A673 (cell line): ENCODE measurements around the gene SH3RF3. TPM values are rescaled to one million over a fixed set of nuclear protein-coding genes. Genes with fewer than 3 reads are reported as not detected.

Experiments
- BruUV-seq: library from RNA; stranded (reverse); fragments of 400-500 nt; replicated peaks from 2 replicates; lab custom pipeline; 2021; lab: Mats Ljungman, UMichigan
- CTCF ChIA-PET: fragments of 300-600 bp; sonication (Branson Sonifier 250); formaldehyde crosslinking; loops from one replicate; lab custom pipeline; 2022; ENCODE audit warnings: antibody characterized with exemption; lab: Charles Lee
- POLR2A ChIA-PET: fragments of 300-600 bp; sonication (Branson Sonifier 250); formaldehyde crosslinking; loops from one replicate; lab custom pipeline; 2022; ENCODE audit warnings: antibody characterized with exemption; ENCODE audit not compliant: low non-redundant PET; lab: Charles Lee
- DNase-seq: peaks from one replicate; pipeline ENCODE4 v3.0.0-alpha.2; 2015; ENCODE audit warnings: low spot score
- H3K27ac ChIP-seq: fragments of 200-600 bp; sonication (generic); 2 replicates; pipeline ENCODE4 v1.5.1; 2016; ENCODE audit warnings: mixed run types, low read depth, mild to moderate bottlenecking, mixed read lengths, antibody characterized with exemption, low read length; ENCODE audit not compliant: poor library complexity, severe bottlenecking
- H3K27me3 ChIP-seq: fragments of 200-600 bp; sonication (generic); replicated peaks from 2 replicates; pipeline ENCODE4 v1.6.1; 2017; ENCODE audit warnings: mixed run types, low read depth, mild to moderate bottlenecking, mixed read lengths, antibody characterized with exemption, low read length; ENCODE audit not compliant: insufficient read depth, poor library complexity
- H3K36me3 ChIP-seq: fragments of 200-600 bp; sonication (generic); 2 replicates; pipeline ENCODE4 v1.6.1; 2016; ENCODE audit warnings: mixed run types, mild to moderate bottlenecking, mixed read lengths, antibody characterized with exemption, low read length; ENCODE audit not compliant: insufficient read depth, poor library complexity, severe bottlenecking
- H3K4me1 ChIP-seq: fragments of 200-600 bp; sonication (generic); 2 replicates; pipeline ENCODE4 v1.6.1; 2017; ENCODE audit warnings: mixed run types, mild to moderate bottlenecking, mixed read lengths, antibody characterized with exemption, low read length; ENCODE audit not compliant: insufficient read depth, poor library complexity, severe bottlenecking
- H3K4me3 ChIP-seq: fragments of 200-600 bp; sonication (generic); 2 replicates; pipeline ENCODE4 v1.5.1; 2016; ENCODE audit warnings: low read depth, mixed run types, mild to moderate bottlenecking, mixed read lengths, low read length; ENCODE audit not compliant: poor library complexity, severe bottlenecking
- H3K9me3 ChIP-seq: fragments of 200-600 bp; sonication (generic); 2 replicates; pipeline ENCODE4 v1.6.1; 2016; ENCODE audit warnings: mixed run types, low read depth, mild to moderate bottlenecking, mixed read lengths, antibody characterized with exemption, low read length; ENCODE audit not compliant: poor library complexity, severe bottlenecking
- EZH2 ChIP-seq: fragments of 200-600 bp; sonication (generic); IDR thresholded peaks from 2 replicates; pipeline ENCODE4 v1.6.1; 2017; ENCODE audit warnings: borderline replicate concordance, low read depth, mild to moderate bottlenecking, mixed read lengths, antibody characterized with exemption, low read length; ENCODE audit not compliant: poor library complexity, severe bottlenecking
- intact Hi-C: fragments of 100-400 bp; cut with micrococcal nuclease; formaldehyde crosslinking; loops from one replicate; pipeline ENCODE4 v1.10.0; 2022; ENCODE audit not compliant: unreplicated experiment
- total RNA-seq: library from RNA; stranded (reverse); gene quantifications from 2 replicates; pipeline ENCODE4 v1.2.3, GENCODE V29; 2021
- TF ChIP-seq, protein P1 (sequence below): fragments of 300-800, 200-600 bp; sonication (generic); conservative IDR thresholded peaks from 2 replicates; pipeline ENCODE4 v1.5.1; 2017; ENCODE audit warnings: low read depth, mild to moderate bottlenecking, antibody characterized with exemption, low read length, moderate library complexity, mixed read lengths

Gene SH3RF3
- total RNA-seq, 1 experiment from 2014 or later, result 0.15 TPM

DNA sequence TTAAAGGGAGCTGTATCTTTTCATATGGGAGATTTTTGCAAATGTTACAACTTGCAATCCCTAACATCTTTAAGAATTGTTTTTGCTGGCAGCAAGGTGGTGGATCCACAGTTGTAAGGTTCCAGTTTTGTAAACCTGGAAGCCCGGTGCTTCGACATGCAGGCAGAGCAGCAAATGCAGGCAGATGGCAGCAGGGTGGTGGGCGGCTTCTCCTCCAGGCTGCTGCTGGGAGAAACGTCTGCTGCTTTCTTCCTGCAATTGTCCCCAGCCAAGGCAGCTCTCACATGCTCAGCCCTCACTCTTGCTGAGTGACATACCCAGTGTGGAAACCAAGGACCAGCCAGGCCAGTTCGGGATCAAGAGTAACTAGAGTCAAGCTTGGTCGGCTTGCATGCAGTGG lies 318.8 kb downstream of the SH3RF3 start:
- Histone ChIP-seq H3K36me3 (no peaks in the 10 kb centered on the region), H3K4me1 (peaks cover 16% of the 10 kb centered on the region), H3K4me3 (no peak overlapping the region), H3K9me3 (peaks cover 17% of the 10 kb centered on the region), H3K27me3 (no peaks in the 10 kb centered on the region), H3K27ac (peak overlapping the region; percentile 15)
- ChIA-PET CTCF (no interaction called here), POLR2A (no interaction called here)
- BruUV-seq, result no TSS peak
- intact Hi-C loops, result no loop called here
- peak; percentile 6 for DNase-seq
- no peak for TF ChIP-seq EZH2
- TF ChIP-seq, protein P1, sequence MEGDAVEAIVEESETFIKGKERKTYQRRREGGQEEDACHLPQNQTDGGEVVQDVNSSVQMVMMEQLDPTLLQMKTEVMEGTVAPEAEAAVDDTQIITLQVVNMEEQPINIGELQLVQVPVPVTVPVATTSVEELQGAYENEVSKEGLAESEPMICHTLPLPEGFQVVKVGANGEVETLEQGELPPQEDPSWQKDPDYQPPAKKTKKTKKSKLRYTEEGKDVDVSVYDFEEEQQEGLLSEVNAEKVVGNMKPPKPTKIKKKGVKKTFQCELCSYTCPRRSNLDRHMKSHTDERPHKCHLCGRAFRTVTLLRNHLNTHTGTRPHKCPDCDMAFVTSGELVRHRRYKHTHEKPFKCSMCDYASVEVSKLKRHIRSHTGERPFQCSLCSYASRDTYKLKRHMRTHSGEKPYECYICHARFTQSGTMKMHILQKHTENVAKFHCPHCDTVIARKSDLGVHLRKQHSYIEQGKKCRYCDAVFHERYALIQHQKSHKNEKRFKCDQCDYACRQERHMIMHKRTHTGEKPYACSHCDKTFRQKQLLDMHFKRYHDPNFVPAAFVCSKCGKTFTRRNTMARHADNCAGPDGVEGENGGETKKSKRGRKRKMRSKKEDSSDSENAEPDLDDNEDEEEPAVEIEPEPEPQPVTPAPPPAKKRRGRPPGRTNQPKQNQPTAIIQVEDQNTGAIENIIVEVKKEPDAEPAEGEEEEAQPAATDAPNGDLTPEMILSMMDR, result no peak

DNA sequence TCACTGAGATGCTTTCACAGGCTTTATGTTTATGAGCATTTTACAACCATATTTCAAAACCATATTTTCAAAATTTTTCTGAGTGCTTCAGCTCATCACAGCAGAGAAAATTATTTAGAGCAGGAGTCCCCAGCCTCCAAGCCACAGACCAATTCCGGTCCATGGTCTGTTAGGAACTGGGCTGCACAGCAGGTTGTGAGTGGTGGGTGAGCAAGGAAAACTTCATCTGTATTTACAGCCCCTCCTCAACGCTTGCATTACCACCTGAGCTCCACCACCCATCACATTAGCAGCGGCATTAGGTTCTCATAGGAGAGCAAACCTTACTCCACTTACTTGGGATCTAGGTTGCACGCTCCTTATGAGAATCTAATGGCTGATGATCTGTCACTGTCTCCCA lies 319.2 kb downstream of the SH3RF3 start:
- CTCF ChIA-PET, result no interaction called here
- Histone ChIP-seq H3K4me1 (peaks cover 16% of the 10 kb centered on the region), H3K36me3 (no peaks in the 10 kb centered on the region), H3K27me3 (no peaks in the 10 kb centered on the region), H3K9me3 (peaks cover 13% of the 10 kb centered on the region), H3K27ac (peak overlapping the region; percentile 15), H3K4me3 (no peak overlapping the region)
- TF ChIP-seq, protein P1, result no peak
- no peak for TF ChIP-seq EZH2
- no TSS peak for BruUV-seq
- POLR2A ChIA-PET, result no interaction called here
- intact Hi-C loops, result no loop called here
- DNase-seq, result no peak

DNA sequence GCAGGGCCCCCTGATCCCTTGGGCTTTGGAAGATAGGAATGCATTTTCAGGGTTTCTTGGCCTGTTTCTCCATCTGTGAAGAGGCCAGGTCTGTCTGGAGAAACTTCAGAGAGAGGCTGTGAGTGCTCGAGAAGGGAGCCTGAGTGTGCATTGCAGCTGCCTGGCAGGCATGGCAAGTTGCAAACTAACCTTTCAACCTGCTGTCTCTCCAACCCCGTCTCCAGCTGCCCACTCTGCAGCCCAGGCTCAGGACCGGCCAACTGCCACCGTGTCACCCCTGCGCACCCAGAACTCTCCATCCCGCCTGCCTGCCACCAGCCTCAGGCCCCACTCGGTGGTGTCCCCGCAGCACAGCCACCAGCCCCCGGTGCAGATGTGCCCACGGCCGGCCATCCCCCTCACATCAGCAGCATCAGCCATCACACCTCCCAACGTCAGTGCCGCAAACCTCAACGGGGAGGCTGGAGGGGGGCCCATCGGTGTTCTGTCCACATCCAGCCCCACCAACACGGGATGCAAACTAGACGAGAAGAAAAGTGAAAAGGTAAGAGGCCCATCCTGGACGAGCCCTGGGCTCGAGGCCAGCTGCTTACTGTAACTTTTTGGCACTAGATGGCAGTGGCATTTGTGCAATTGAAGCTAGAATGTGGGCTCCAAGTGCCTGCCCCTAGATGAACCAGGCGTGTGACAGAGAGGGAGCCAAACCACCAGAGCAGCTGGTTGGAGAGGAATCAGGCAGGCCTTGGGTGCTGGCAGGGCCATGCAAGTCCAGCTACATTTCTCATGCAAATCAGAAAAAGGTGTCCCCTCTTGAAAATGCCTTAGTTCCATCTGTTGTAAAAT lies 320.2 kb downstream of the SH3RF3 start:
- Histone ChIP-seq H3K4me1 (peaks cover 16% of the 10 kb centered on the region), H3K27ac (no peak overlapping the region), H3K27me3 (no peaks in the 10 kb centered on the region), H3K9me3 (peaks cover 9% of the 10 kb centered on the region), H3K4me3 (no peak overlapping the region), H3K36me3 (no peaks in the 10 kb centered on the region)
- BruUV-seq, result no TSS peak
- CTCF ChIA-PET, result no interaction called here
- intact Hi-C loops, result no loop called here
- TF ChIP-seq, protein P1, result no peak
- no peak for TF ChIP-seq EZH2
- POLR2A ChIA-PET, result no interaction called here
- peak; percentile 11 for DNase-seq
